ENCODE data around the gene SYNDIG1L.

SYNDIG1L gene

DNA sequence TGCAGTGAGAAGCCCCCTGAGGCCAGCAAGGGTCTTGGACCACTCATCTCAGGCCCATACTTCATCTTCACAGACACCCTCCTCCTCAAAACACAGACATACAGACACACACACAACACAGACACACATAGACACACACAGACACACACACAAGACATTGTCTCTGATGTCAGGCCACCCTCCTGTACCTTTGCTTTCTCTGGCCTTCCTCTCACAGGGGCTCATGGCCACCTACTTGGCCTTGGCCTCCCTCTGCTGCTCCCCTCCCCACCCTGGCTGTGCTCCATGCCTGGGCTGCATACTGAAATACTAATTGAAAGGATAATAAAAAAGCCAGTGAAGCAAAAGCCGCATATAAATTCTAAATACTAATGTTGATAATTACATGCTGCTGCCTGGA lies 1.6 kb upstream of the SYNDIG1L start:
- DNase-seq = no peak

DNA sequence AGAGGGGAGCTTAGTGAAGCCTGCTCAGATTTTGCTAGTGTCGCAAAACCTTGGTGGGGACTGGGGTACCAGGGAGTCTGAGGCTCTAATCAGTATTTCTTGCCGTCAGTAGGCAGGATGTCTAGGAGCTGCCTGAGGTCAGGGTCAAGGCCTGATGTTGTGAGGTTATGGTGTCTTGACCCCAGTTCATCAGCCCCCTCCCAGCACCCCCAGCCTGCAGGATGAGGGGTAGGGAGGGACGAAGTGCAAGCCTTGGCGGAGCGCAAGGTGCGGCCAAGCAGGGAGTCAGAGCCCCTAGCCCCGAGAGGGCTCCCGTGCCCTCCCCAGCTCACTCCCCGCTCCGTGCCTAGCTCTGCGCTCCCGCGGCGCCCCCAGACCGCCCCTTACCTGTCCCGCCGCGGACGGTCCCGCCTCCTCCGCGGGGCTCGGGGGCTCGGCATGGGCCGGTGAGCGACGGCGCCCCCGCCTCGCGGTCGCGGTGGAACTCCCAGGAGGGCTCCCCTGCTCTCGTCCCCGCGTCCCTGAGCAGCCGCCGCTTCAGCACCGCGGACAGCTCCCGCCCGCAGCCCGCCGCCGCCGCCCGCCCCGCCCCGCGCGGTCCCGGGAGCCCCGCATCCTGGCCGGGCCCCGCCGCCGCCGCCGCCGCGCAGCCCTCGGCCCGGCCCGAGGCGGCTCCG lies 347 bp downstream of the SYNDIG1L start:
- DNase-seq = peak; percentile 45

DNA sequence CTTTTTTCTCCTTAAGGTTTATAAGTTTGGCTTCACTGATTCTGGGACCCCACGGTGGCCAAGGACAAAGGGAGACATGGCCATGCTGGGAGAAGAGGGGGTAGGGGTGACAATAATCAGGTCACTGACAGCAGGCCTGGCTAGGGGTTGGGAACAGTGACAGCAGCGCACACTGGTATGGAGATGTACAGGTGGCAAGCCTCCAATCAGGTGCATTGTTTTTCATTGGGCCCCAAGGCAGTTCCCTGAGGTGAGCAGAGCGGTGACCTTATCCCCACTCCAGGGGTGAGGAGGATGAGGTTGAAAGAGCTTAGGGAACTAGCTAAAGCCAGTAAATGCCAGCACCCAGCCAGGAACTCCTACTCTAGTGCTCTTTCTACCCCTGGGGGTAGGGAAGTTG lies 1.4 kb downstream of the SYNDIG1L start:
- DNase-seq = no peak

DNA sequence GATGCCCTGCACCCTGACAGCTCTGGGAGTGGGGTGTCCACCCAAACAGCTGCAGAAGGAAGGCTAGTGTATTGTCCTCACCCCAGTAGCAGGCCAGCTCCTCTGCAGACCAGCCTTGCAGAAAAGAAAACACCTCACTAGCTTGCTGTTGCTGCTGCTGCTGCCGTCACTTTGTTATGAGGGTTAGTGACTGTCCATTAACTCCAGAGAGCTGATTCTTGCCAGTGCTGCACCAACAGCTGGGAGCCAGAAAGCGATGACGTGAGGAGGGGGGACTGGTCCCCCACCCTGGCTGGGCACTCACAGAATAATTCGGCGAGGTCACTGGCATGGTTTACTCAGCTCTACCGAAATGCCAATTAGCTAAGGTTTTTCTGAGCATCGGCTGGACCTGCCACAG lies 2.8 kb downstream of the SYNDIG1L start:
- DNase-seq = no peak

DNA sequence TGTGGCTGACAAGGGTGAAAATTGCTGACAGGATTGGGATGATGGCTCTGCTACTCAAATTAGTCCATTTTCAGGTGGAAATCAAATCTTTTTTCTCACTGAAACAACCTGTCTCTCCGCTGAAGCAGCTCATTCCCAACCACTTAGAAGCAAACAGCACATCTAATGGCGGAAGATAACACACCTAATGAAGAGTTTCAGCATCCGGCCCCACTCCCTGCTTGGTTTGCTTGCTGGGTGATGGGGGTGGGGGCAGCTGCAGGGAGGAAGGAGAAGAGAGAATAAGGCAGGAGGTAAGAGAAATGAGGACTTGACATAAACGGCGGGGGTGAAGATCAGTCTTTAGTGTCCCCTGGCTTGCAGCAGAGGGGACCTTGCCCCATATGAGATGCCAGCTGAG lies 4.0 kb downstream of the SYNDIG1L start:
- no peak for DNase-seq

DNA sequence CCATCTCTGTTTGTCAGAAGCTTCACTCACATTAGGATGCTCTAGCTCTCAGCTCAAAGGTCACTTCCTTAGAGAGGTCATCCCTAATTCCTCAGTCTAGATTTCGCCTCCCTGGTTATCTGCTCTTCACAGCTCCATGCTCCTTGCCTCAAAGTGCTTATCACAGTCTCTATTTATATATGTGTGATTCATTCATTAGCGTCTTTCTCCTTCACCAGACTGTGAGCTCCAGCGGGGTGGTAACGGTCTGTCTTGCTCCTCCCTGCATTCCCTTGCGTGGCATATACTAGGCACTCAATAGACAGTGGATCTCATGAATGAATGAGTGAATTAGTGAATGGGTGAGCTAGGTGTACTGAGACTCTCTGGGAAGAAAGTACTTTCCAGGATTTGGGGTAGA lies 6.9 kb downstream of the SYNDIG1L start:
- DNase-seq = no peak

DNA sequence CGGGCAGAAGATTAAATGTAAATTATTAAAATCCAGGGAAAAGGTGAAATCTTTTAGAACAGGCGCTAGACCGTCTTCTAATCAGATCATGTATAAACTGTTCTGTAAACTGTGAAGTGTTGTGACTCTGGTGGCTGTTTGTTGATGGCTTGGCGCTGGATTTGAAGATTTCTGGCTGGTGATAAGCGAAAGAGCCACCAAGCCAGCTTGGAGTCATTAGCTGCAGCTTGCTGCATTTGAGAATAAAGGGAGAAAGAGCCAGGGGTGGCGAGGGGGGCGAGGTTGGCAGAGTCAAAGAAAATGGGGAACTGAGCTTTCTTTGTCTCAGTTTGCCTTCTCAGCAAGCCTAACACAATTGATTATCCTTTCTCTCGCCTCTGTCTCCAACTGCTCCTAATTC lies 8.0 kb downstream of the SYNDIG1L start:
- no peak for DNase-seq

DNA sequence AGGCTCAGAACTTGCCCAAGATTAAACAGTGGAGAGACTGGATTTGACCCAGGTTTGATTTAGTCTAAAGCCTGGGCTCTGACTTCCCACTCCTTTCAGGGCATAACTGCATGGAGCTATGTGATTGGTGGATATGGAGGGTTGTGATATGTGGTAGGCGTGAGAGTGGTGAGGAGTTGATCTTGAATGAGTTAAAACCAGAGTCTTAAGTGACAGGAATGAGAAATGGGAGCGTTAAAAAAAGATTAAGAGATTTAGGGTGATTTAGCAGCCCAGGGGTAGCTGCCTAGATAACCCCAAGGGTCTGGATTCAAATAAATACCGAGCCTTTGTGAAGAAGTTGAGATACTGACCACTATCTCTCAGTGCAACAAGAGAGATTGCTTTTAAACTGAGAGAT lies 8.4 kb downstream of the SYNDIG1L start:
- DNase-seq = no peak

DNA sequence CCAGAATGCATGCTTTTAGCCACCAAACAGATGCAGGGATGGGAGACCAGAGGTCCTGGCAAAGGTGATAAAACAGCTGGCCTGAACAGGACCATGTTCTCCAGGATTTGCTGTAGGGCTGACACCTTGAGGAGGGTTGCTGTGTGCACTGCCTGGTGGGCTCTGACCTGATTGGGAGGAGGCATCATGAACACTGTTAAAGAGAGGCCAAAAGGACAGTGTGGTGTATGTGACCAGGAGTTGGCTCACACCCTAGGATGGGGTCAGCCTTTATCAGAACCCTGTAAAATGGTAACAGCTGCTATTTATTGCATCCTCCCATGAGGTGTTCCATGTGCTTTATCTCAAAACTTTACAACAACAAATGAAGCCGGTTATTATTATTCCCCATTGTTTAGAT lies 8.8 kb downstream of the SYNDIG1L start:
- DNase-seq = no peak

DNA sequence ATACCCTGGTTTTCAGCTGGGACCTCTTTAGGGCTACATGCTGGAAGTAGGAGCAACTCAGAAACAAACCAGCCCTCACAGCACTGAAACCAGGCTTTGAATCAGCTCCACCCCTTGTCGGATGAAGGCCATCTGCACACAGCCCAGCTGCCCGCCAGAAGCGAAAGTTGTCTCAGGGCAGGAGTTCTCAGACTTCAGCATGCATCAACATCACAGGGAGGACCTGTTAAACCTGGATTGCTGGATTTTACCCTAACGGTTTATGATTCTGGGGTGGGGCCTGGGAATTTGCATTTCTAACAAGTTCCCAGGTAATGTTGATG lies 10.9 kb downstream of the SYNDIG1L start:
- no peak for DNase-seq

DNA sequence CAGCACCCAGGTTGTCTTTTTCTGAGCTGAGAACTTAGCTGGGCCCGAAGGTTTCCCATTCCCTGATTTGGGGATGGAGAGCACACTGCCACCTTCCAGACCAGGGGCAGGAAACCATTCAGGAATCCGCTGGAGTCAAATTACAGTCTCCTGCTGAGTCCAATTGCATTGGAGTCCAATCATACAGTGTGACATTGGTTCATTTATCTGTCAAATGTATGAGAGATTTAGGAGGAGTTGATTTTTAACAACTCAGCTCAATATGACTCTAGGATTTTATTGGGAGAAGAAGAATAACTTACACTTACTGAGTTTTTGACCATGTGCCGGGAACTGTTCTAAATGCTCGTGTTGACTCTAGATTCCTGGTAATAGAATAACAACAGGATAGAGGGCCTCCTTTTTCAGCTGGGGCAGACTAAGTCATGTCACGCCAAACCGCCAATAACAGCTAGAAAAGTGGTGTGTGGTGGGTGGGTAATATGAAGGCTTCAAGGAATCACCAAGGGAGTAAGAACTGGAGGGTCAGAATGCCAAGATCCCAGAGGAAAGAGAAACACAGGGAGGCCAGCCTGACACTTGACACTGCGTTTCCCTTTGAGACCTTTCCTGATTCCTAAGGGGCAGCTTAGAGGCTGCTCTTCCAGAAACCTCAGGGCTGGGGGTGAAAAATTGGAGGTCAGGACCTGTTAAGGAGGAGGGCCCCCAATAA lies 11.5 kb downstream of the SYNDIG1L start:
- DNase-seq = no peak

DNA sequence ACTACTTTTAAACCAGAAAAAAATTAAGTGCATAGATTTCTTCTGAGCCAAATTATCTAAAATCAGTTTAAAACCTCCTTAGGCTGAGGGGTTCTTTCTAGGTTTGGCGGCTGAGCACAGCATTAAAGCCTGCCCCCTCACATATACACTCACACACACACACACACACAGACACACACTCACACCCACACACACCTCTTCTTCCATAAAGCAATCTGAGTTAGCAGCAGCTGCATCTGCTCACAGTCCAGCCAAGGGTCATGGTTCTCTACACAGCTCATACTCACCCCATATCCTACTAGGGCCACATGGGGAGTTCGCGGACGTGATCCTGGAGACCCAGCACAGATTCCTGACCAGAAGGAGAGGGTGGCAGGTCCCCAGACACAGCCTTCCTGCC lies 12.4 kb downstream of the SYNDIG1L start:
- DNase-seq = no peak

DNA sequence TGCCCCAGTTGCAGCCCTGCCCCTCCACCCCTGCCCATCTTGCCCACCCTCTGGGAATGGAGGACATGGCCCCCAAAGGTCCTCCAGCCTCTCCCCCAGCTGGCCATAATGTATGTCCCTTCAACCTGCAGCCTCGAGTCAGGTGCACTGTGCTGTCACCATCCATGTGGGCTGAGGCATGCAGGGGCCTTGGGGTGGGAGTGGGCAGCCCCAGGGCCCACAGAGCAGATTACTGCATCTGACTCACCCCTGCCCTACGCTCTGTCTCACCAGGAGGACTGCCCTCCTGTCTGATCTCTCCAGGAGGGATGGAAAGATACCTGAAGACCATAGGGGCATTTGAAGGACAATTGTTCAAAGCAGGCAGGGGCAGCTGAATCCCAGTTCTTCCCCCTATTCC lies 13.3 kb downstream of the SYNDIG1L start:
- no peak for DNase-seq

DNA sequence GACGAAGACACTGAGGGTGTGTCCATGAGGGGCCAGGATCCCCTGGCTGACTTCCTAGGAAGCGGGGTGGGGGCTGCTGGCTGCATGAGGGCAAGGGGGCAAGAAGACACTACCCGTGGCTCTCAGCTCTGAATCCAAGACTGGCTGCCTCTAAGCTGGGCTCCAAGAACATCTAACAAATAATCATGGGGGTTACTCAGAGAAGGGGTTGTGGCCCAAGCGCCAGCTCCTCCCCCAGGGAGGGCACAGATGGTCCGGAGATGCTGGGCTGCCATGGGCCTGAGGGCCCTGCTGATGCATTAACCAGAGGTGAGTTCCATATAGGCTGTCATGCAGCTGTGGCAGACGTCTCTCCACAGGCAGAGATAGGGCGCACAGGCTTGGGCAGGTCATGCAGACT lies 14.3 kb downstream of the SYNDIG1L start:
- no peak for DNase-seq

DNA sequence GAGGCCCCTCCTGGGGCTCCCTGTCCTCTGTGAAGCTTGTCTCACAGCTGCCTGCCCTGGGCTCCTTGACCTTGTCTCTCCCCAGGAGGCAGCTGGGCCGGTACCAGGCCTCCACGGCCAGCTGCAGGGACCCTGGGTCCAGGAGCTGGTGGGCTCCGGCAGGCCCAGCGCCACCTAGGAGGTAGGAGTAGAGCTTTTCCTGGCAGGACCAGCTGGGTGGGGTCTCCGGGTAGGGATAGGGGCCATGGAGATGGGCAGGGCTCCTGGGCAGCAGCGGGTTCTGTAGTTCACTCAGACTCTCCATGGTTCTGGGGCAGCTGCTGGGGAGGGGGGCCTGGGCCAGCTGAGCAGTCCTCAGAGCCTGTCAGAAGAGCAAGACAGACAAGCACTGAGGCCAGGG lies 16.6 kb downstream of the SYNDIG1L start:
- no peak for DNase-seq

DNA sequence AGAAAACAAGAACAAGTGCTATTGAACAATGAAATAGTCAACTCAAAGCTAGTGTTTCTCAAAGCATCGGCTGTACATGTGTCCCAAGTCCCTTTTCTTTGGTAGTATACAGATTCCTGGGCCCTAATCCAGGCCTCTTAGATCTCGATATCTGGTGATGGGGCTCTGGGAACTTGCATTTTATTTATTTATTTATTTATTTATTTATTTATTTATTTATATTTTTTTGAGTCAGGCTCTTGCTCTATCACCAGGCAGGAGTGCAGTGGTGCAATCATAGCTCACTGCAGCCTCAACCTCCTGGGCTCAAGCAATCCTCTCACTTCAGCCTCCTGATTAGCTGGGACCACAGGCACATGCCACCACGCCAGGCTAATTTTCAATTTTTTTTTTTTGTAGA lies 17.1 kb downstream of the SYNDIG1L start:
- DNase-seq = no peak

DNA sequence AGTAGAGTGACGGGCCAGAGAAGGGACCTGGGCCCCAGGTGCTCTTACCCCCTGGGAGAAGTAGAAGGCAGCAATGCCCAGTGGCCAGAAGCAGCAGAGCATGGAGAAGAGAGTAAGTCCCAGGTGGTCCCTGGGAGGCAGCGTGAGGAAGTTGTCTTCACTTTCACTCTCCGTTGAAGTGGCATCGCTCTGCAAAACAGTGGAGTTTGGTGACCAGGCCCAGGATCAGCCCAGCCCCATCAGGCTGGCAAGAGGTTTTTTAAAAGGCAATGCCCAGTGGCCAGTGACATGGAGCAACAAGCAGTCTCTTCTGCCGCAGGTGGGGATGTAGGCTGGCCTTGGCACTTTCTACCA lies 18.2 kb downstream of the SYNDIG1L start:
- DNase-seq = no peak

DNA sequence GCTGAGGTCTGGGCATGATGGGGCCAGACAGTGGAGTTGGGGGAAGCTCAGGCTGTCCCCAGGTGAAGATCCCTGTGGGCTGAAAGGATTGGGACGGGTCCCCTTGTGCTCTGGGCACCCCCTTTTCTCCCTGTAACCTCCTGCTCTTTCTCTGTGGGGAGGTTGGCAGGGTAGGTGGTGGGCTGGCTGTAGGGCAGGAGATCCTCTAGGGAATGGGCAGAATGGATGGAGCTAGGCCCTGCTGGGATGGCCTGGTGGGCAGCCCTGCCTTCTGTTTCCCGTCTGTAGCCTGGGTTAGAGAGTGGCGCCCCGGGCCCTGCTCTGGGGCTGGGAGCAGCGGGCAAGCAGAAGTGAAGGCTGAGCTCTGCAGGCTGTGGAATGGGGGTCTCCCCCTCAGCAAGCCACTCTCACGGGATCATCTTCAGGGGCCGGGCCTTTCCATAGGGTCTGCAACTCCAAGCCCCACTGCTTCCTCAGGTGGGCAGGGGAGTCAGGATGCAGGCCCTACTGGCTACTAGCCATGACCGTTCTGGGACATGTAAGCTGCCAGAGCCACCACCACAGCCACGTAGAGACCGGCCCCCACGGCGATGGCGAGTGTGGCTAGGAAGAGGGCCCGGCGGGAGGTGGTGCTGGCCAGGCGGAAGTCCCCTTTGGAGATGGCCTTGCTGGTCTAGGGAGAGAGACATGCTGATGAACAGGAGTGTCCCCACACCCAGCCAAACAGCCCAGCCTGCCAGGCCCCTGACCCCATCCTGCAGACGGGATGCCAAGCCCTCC lies 18.8 kb downstream of the SYNDIG1L start:
- DNase-seq = no peak

DNA sequence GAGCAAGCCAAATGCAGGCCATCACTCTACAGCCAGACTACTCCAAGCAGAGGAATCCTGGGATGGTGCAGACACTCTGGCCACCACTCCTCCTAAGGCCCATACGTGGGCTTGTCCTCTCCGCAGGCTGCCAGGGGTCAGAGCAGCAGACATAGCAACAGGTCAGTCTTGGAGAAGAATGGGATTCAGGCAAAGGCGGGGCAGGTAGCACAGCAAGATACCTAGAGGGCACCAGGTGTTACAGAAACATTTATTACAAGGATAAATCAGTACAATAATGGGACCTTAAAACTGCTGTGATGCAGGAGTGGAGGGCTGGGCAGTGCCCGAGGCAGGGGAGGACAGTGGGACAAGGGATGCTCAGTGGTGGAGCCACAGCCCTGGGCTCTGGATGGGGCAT lies 20.3 kb downstream of the SYNDIG1L start:
- DNase-seq = no peak

DNA sequence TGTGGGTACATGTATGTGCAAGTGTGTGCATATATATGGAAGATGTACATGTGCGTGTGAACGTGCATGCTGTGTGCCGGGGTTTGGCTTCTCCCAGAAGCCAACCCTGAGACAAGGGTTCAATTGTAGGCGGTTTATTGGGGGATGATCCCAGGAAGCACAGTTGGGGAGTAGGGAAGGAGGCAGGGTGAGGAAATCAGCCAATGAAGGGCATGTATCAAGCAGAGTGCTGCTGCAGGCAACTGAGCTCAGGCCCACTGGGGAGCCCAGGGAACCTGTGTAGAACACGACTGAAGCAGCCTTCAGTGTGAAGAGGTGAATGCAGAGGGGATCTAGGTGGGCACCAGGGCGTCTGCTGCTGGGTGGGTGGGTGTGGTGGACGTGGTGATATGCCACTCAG lies 21.6 kb downstream of the SYNDIG1L start:
- DNase-seq = no peak

DNA sequence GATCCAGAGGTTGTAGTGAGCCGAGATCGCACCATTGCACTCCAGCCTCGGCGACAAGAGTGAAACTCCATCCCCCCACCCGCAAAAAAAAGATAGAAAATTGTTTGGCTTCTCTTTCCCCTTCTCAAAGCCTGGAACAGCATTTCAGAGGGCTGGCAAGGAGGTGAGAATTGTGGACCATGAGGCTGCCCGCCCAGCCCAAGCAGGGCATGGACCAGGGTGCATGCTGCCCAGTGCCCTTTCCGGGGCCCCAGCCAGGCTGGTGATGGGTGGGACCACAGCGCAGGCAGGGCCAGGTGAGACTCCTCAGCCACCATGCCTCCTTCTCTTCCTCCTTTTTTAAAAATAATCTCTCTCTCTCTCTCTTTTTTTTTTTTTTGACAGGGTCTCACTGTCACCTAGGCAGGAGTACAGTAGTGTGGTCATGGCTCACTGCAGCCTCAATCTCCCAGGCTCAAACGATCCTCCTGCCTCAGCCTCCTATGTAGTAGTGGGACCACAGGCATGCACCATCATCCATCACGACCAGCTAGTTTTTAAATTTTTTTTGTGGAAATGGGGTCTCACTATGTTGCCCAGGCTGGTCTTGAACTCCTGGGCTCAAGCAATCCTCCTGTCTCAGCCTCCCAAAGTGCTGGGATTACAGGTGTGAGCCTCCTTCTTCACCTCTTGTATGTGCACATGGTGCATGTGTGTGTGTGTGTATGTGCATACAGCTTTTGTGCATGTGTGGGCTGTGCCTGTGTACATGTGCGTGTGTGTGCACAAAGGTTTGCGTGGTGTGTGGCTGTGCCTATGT lies 22.2 kb downstream of the SYNDIG1L start:
- DNase-seq = no peak

DNA sequence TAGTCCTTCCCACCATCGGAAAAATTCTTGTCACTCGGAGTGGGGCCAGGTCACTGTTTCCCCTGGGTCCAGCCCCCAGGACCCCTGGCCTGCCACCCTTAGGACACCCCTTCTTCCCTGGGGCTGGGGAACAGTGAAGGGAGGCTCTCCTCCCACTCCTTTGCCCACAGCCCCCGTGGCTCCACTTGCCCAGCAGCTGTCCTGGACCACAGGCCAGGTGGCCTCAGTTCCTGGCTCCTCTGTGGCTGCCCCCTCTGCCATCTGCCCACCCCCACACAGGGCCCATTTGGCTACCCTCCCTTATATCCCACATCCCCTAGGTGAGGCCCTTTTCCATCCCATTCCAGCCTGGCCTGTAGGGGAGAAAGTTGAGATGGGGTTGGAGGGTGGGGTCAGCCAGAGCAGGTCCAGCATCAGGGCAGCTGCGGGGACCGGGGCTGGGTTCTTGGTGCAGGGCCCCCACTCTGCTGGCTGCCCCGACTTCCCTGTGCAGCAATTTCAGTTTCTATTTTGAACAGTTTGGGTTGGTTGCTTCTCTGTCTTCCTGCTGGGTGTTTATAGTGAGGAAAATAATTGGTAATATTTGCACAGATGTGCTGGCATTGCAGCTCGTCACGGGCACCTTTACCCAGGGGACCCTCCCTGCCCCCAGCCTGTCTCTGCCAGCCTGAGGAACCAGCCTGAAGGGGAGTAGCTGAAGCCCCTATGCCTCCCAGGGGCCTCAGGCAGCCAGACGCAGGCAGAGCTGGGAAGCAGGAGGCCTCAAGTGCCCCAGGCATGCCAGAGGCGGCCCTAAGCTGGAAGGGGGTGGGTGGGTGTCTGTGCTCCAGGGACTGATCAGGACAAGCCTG lies 23.4 kb downstream of the SYNDIG1L start:
- no peak for DNase-seq
